NCI-H1694 treated with DMSO at 0.1 percent for 48 hours (cell line): ENCODE data around the gene LAMA1.

ENCODE experiments used
- DNase-seq: peaks from one replicate; lab custom pipeline; 2025; lab: John Stamatoyannopoulos, UW

Gene LAMA1

DNA sequence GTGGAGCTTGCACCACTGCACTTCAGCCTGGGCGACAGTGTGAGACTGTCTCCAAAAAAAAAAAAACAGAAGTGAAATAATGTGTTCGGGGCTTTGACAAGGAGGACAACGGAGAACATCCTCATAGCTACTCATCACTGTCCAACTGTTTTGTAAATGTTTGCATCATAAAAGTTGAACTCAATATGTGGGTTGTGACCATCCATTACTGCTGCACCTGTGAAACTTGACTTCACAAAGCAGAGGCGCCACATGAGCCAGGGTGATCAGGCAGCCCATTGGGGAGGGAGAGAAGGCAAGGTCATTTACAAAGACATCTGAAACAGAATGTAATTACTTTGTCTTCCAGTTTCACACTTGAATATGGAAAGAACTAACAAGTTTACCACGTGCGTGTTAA lies 61.6 kb downstream of the LAMA1 start:
- DNase-seq: no peak

DNA sequence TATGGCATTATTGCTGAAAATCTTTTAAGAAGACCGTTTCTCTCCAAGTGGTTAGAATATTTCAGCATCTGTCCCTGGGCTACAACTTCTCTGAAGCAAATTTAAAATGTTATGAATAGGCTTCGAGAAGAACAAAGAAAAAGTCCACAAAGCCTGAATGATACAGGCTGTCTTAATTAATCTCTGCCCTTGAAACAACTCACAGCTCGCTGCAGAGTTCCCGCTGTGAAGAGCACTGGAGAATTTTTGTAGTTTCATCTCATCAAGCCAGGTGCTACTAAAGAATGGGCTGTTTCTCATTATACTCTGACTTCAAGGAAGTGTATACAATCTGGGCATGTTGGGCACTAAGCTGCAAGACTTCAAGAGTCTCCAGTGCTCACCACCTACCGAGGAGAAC lies 67.6 kb downstream of the LAMA1 start:
- DNase-seq: no peak

GRCh38 chr18:7048081-7048480 lies 69.5 kb downstream of the LAMA1 start:
- DNase-seq: no peak

- no peak for DNase-seq
These were observed 70.3 kb downstream of the LAMA1 start for GRCh38 chr18:7047336-7047735.

DNA sequence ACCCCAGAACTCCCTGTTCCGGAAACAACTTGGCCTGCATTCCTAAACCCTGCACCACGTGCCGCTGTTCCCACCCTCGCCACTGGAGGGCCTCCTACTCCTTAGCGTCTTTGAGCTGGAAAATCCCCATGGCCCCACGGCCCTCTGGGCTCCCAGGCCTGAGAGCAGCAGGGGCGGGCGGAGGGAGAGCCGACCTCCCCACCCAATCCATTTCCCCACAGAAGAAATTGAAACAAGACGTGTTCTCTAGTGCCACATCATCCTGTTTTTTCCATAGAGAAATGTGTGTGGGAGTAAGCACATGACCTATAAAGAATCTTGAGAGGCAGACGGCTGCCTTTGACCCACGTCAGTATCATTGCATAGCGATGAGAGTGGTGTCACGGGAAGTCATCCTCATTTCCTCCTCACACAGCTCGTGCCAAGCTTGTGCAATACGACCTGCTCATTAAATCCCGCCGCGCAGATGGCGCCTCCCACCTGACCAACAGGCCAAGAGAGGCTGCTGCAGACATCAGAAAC lies 79.2 kb downstream of the LAMA1 start:
- no peak for DNase-seq

- DNase-seq: no peak
These were observed 80.1 kb downstream of the LAMA1 start for GRCh38 chr18:7037470-7037869.

GRCh38 chr18:7035807-7036206 lies 81.8 kb downstream of the LAMA1 start:
- DNase-seq: no peak

DNA sequence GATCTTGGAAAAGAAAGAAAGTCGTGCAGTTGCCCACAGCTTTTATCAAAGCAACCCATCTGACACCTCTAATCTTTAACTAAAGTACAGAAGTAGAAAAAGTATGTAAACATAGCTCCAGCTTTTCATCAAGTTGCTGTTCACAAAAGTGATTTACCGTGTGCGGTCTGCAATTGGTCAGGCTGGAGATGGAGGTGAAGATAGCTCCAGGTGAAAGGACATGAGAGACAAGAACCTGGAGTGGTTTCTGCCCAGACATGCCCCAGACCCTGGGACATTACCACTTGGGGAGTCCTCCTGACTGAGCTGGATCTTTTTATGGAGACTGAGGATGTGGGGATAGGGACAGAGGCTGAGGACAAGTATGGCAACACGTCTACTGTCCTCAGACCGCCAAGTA lies 82.7 kb downstream of the LAMA1 start:
- no peak for DNase-seq

GRCh38 chr18:7032537-7032936 lies 85.1 kb downstream of the LAMA1 start:
- no peak for DNase-seq

GRCh38 chr18:7028625-7029024 lies 89.0 kb downstream of the LAMA1 start:
- no peak for DNase-seq

DNA sequence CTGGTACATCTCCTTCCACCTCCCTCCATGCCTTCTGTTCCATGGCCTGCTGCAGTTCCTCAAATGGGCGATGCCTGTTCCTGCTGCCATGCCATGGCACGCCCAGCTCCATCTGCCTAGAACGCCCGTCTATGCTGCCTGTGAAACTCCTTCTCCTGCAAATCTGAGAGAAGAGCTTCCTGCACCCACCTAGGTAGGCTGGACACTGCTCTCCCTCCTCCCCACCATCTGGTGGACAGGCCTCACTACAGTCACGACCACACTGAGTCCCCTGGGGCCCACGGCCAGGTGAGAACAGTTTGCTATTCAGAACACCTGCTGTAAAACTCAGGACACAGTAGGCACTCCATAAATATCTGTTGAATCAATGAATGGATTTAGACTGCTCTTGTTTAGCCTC lies 92.4 kb downstream of the LAMA1 start:
- no peak for DNase-seq

GRCh38 chr18:7023581-7023980 lies 94.0 kb downstream of the LAMA1 start:
- DNase-seq: no peak

GRCh38 chr18:7023063-7023580 lies 94.5 kb downstream of the LAMA1 start:
- no peak for DNase-seq

DNA sequence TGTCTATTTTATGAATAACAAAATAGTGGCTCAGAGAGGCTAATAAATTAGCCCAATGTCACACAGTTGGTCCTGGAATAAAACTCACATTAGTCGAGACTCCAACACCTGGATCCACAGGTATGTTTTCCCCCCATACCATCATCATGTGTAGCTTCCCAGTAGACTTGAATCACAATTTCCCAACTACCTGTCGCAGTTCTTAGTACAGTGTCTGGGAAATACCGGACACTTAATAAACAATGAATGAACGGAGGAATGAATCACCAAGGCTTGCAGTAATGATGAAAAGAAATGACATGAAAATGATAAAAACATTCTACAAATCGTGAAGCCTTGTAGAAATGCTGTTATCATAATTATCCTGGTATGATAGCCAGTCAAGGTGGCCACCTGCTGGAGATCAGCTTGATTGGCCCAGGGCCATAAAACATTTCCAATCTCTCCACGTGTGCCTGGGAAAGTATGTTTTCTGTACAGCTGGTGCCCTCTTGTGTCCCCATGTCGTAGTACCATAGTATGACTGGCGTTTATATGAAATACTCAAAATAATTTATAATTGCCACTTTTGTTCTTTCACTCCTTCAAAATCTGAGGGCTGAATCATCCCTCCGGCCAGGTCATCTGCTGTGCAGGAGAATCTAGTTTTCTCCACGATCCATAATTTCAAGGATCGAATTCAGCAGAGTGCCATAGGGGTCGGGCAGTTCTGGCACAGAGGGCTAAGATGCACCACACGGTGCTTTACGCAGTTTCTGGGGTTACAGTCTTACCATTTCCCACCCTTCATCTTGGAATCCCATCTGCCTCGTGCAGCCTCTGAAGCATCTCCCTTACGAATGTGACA lies 95.4 kb downstream of the LAMA1 start:
- DNase-seq: peak; percentile 16

DNA sequence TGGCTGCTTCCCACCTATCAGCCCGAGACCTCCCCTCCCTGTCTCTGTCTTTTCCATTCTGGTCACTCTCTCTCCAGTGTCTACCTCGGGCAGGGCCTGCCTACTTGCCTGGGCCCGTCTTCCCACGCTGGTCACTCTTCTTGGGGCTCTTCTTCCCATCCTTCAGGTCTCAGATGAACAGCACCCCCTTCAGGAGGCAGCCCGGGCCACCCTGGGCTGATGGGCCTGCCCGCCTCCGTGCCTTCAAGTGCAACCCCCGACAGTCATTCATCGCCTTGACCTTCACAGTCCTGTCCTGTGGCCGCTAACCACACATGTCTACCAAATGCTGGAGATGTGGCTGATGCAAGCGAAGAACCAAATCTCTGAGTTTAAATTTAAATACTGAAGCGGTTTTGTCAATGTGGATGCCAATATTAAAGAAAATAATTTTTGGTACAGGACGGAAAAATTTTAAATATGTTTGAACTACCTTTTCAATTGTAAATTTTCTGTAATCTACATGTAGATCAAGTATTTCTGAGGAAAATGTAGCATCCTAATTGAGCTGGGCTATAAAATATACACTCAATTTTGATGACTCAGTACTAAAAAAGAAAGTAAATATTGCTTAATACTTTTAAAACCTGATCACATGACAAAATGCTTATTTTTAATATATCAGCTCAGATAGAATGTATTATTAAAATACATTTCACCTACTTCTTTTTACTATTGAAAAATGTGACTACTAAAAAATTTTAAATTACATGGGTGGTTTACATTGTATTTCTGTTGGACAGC lies 96.4 kb downstream of the LAMA1 start:
- no peak for DNase-seq

DNA sequence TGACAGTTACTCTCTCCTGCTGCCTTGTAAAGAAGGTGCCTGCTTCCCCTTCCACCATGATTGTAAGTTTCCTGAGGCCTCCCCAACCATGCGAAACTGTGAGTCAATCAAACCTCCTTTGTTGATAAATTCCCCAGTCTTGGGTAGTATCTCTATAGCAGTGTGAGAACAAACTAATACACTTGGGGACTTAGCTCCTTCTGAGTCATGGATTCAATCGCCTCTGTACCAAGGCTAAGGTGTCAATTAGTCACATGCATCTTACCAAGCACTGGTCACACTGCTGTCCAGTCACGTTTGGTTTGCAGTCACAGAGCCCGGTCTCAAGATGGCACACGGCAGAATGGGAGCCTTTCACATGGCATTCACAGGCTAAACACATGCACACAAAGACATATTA lies 100.6 kb downstream of the LAMA1 start:
- no peak for DNase-seq

DNA sequence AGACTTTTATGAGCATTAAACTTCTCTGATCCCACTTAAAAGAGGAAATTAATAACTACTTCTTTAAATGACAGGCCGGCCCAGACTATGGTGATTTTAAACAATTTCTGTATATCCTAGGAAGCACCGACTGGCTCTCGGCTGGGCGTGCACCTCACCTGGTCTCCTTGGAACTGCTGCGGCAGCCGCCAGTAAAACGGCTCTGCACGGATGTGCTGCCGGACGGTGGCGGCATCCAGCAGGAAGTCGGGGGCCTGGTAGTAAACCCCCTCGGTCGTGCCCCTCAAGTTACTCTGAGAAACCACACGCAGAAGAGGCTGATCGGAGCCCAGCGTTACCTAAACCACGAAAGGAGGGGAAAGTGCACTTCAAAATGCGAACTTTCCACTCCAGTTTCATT lies 106.5 kb downstream of the LAMA1 start:
- DNase-seq: no peak

DNA sequence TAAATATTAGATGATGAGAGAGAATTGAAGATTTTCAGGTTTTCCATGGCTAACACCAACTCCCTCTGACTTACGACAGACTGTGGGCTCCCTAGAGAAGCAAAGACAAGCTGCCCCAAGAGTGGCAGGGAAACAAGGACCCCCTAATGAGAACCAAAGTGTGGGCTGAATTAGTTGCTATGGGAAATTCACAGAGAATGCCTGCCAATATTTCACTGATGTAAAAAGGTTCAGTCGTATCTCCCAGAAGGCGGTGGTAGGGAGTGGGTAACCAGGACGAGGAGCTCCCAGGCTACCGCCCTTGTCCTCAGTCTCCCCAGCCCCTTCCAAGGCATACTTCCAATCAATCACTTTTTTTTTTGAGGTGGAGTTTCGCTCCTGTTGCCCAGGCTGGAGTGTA lies 113.6 kb downstream of the LAMA1 start:
- DNase-seq: no peak

DNA sequence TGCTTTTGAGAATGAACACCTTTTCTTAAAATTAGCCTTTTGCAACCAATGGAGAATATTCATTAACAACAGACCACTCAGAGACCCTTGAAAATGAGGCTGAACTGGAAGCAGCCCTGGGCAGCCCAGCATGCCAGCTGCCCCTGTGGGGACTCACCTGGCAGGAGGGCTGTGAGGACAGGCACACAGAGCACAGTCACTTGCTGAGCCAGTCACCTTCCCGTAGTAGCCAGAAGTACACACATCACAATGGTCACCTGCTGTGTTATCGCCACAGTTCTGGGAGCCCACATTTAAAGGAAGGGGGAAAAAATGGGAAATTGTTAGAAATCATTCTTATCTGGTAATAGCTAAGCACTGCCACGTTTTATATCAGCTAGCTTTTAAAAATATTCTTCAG lies 115.5 kb downstream of the LAMA1 start:
- no peak for DNase-seq

- no peak for DNase-seq
These were observed 117.0 kb downstream of the LAMA1 start for GRCh38 chr18:7000484-7001096.

DNA sequence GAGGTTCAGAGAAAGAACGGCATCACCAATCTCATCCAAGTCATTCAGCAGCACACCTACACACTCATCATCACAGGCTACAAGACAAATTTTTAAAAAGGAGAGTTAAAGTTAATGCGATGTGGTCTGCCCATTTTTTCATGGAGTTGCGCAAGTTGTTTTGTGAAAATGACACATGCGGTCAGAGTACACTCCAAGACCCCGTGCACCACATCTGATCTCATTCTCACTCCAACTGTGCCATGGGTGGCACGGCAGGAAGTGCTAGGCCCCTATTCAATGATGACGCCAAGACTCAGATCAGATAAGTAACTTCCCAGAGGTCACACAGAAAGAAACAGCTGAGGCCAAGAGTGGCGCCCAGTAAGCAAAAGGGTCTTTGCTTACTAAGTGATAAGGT lies 119.8 kb downstream of the LAMA1 start:
- DNase-seq: no peak

DNA sequence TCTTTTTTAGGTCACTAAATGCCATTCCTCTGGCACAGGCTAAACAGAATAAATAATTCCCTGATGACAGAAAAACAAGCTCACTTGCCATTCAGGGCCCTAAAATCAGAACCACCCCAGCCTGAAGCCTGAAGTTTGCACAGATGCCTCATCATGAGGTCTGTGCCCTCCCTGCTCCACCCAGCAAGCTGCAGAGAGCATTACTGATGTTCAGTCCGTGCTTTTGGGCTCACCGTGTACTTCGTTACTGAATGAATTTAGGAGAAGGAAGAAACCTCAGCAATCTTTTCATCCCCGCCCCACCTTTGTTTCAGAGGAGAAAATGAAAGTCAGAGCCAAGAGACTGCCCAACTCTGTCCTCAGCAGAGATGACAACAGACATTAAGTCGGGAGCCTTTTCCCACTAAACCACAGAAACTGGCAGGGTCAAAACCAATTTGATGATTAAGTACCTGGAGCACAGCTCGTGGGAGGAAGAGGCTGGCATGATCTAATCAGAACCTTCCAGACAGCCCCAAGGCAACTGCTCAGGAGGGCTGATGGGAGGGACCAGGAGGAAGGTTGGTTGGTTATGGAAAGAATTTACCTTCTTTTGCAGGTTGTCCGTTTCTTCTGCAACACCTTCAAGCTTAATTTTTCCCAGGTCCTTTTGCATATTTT lies 122.7 kb downstream of the LAMA1 start:
- DNase-seq: no peak
